ENCODE results near the gene FPGT.

Gene FPGT

GRCh38 chr1:74237787-74238186, 39.7 kb downstream of the FPGT start:
- H3K27me3 ChIP-seq (replicated peaks; ENCODE audit: insufficient read depth, low read length): no peaks in the 10 kb centered on the region
- H3F3A ChIP-seq (ENCODE audit: insufficient read depth, low read length): no peaks in the 10 kb centered on the region
- no peaks in the 10 kb centered on the region for H4K20me1 ChIP-seq (ENCODE audit: insufficient read depth, low read length)
- no peak overlapping the region for H3K27ac ChIP-seq (ENCODE audit: low read length)
- H3K9ac ChIP-seq (ENCODE audit: low read length): no peak overlapping the region
- H3K9me2 ChIP-seq (replicated peaks; ENCODE audit: insufficient read depth, low read length): no peaks in the 10 kb centered on the region
- H3K79me2 ChIP-seq (ENCODE audit: low read length): no peaks in the 10 kb centered on the region
- DNase-seq: no peak
- H2AFZ ChIP-seq (ENCODE audit: low read length): no peak overlapping the region
- no peak overlapping the region for H3K4me3 ChIP-seq (ENCODE audit: low read length)
- no peaks in the 10 kb centered on the region for H3K9me3 ChIP-seq (replicated peaks; ENCODE audit: insufficient read depth, low read length)
- TF ChIP-seq EZH2phosphoT487 (IDR thresholded peaks at IDR 0.05; ENCODE audit: low read length) (no peak), EZH2 (optimal IDR thresholded peaks at IDR 0.05; ENCODE audit: low read depth, low read length) (no peak), CTCF (IDR thresholded peaks at IDR 0.05; ENCODE audit: low read length) (no peak)
- H3K4me2 ChIP-seq (ENCODE audit: low read depth, low read length): no peak overlapping the region
- H3K36me3 ChIP-seq (replicated peaks; ENCODE audit: insufficient read depth, low read length): no peaks in the 10 kb centered on the region
- H3K4me1 ChIP-seq (ENCODE audit: low read length): no peaks in the 10 kb centered on the region

GRCh38 chr1:74245168-74245772, 47.2 kb downstream of the FPGT start:
- no peaks in the 10 kb centered on the region for H3K27me3 ChIP-seq (replicated peaks; ENCODE audit: insufficient read depth, low read length)
- no peaks in the 10 kb centered on the region for H3K9me2 ChIP-seq (replicated peaks; ENCODE audit: insufficient read depth, low read length)
- no peak for DNase-seq
- no peaks in the 10 kb centered on the region for H3K79me2 ChIP-seq (ENCODE audit: low read length)
- H4K20me1 ChIP-seq (ENCODE audit: insufficient read depth, low read length): no peaks in the 10 kb centered on the region
- no peak overlapping the region for H2AFZ ChIP-seq (ENCODE audit: low read length)
- H3K9me3 ChIP-seq (replicated peaks; ENCODE audit: insufficient read depth, low read length): no peaks in the 10 kb centered on the region
- H3K4me3 ChIP-seq (ENCODE audit: low read length): no peak overlapping the region
- H3K36me3 ChIP-seq (replicated peaks; ENCODE audit: insufficient read depth, low read length): no peaks in the 10 kb centered on the region
- no peak for TF ChIP-seq EZH2phosphoT487 (IDR thresholded peaks at IDR 0.05; ENCODE audit: low read length)
- no peak for TF ChIP-seq EZH2 (optimal IDR thresholded peaks at IDR 0.05; ENCODE audit: low read depth, low read length)
- no peak for TF ChIP-seq CTCF (IDR thresholded peaks at IDR 0.05; ENCODE audit: low read length)
- no peaks in the 10 kb centered on the region for H3K4me1 ChIP-seq (ENCODE audit: low read length)
- no peak overlapping the region for H3K4me2 ChIP-seq (ENCODE audit: low read depth, low read length)
- no peaks in the 10 kb centered on the region for H3F3A ChIP-seq (ENCODE audit: insufficient read depth, low read length)
- no peak overlapping the region for H3K27ac ChIP-seq (ENCODE audit: low read length)
- H3K9ac ChIP-seq (ENCODE audit: low read length): no peak overlapping the region

- H3K9ac ChIP-seq (ENCODE audit: low read length): no peak overlapping the region
- no peaks in the 10 kb centered on the region for H3K9me3 ChIP-seq (replicated peaks; ENCODE audit: insufficient read depth, low read length)
- TF ChIP-seq EZH2 (optimal IDR thresholded peaks at IDR 0.05; ENCODE audit: low read depth, low read length) (no peak), CTCF (IDR thresholded peaks at IDR 0.05; ENCODE audit: low read length) (no peak), EZH2phosphoT487 (IDR thresholded peaks at IDR 0.05; ENCODE audit: low read length) (no peak)
- H3K36me3 ChIP-seq (replicated peaks; ENCODE audit: insufficient read depth, low read length): no peaks in the 10 kb centered on the region
- H3K27ac ChIP-seq (ENCODE audit: low read length): no peak overlapping the region
- H3K4me1 ChIP-seq (ENCODE audit: low read length): no peaks in the 10 kb centered on the region
- no peak overlapping the region for H3K4me3 ChIP-seq (ENCODE audit: low read length)
- H3F3A ChIP-seq (ENCODE audit: insufficient read depth, low read length): no peaks in the 10 kb centered on the region
- no peaks in the 10 kb centered on the region for H3K9me2 ChIP-seq (replicated peaks; ENCODE audit: insufficient read depth, low read length)
- no peaks in the 10 kb centered on the region for H4K20me1 ChIP-seq (ENCODE audit: insufficient read depth, low read length)
- no peak overlapping the region for H2AFZ ChIP-seq (ENCODE audit: low read length)
- H3K79me2 ChIP-seq (ENCODE audit: low read length): no peaks in the 10 kb centered on the region
- no peak for DNase-seq
- no peaks in the 10 kb centered on the region for H3K27me3 ChIP-seq (replicated peaks; ENCODE audit: insufficient read depth, low read length)
- H3K4me2 ChIP-seq (ENCODE audit: low read depth, low read length): no peak overlapping the region
These were observed 48.3 kb downstream of the FPGT start for GRCh38 chr1:74246315-74246714.
